HCT116 (cell line): Measurements from ENCODE around the gene IL17RE. TPM values are rescaled to one million over a fixed set of nuclear protein-coding genes. Genes with fewer than 3 reads are reported as not detected.

ENCODE experiments used
- ATAC-seq: fragments of 200-7000 bp; cut with Tn5 transposase; 2 replicates; pipeline ENCODE4 v1.9.1; 2020; ENCODE audit warnings: mild to moderate bottlenecking, moderate library complexity
- BruUV-seq: library from RNA; stranded (reverse); fragments of 400-500 nt; replicated peaks from 2 replicates; lab custom pipeline; 2021; lab: Mats Ljungman, UMichigan
- CTCF ChIA-PET: fragments of 300-600 bp; sonication (Branson Sonifier 250); formaldehyde crosslinking; loops from one replicate; lab custom pipeline; 2021; ENCODE audit warnings: antibody characterized with exemption; lab: Charles Lee
- POLR2A ChIA-PET: fragments of 300-600, 350-600 bp; sonication (Branson Sonifier 250); formaldehyde crosslinking; loops from one replicate; lab custom pipeline; 2021; ENCODE audit warnings: antibody characterized with exemption; lab: Charles Lee
- RAD21 ChIA-PET, 2 experiments: fragments of 300-600 bp; sonication (Branson Sonifier 250); formaldehyde crosslinking; loops; one replicate each; lab custom pipeline; 2023; ENCODE audit warnings: low total read pairs in 2 of 2; ENCODE audit not compliant: uncharacterized antibody in 2 of 2, unreplicated experiment in 2 of 2, low non-redundant PET in 1 of 2; lab: Charles Lee
- DNase-seq: peaks from one replicate; pipeline ENCODE4 v3.0.0-alpha.2; 2010; ENCODE audit warnings: low read depth, low spot score
- H2AFZ ChIP-seq: fragments of 200-600 bp; shearing (Covaris generic), sonication (generic); 2 replicates; pipeline ENCODE4 v1.6.1; 2017; ENCODE audit warnings: low read depth, mixed run types, mixed read lengths, antibody characterized with exemption, low read length; ENCODE audit not compliant: poor library complexity, severe bottlenecking
- H3K27ac ChIP-seq: 2 replicates; pipeline ENCODE4 v1.5.1; 2012; ENCODE audit warnings: low read depth, low read length
- H3K27me3 ChIP-seq: fragments of 200-600 bp; sonication (generic); 2 replicates; pipeline ENCODE4 v1.6.1; 2016; ENCODE audit warnings: mixed run types, low read length, mixed read lengths; ENCODE audit not compliant: insufficient read depth
- H3K36me3 ChIP-seq, 2 experiments: fragments of 200-500 bp in 1 of 2; fragments of 200-600 bp in 1 of 2; sonication (Bioruptor generic) in 1 of 2; sonication (generic) in 1 of 2; 2 replicates each; pipeline versions ENCODE4 v1.5.1 to v1.6.1; 2014 to 2016; ENCODE audit warnings: low read length in 2 of 2, inconsistent platforms in 1 of 2, mixed read lengths in 1 of 2, mixed run types in 1 of 2; ENCODE audit not compliant: insufficient read depth in 2 of 2, control insufficient read depth in 1 of 2
- H3K4me1 ChIP-seq, 2 experiments: fragments of 200-600 bp in 1 of 2; sonication (generic) in 1 of 2; 2 replicates each; pipeline versions ENCODE4 v1.5.1 to v1.6.1; 2012 to 2017; ENCODE audit warnings: low read length in 2 of 2, inconsistent platforms in 1 of 2, mild to moderate bottlenecking in 1 of 2, mixed read lengths in 1 of 2, mixed run types in 1 of 2, moderate library complexity in 1 of 2; ENCODE audit not compliant: insufficient read depth in 2 of 2, control insufficient read depth in 1 of 2
- H3K4me2 ChIP-seq: fragments of 200-600 bp; sonication (generic); 2 replicates; pipeline ENCODE4 v1.6.1; 2017; ENCODE audit warnings: mixed run types, low read length, mixed read lengths
- H3K4me3 ChIP-seq, 2 experiments: fragments of 200-600 bp in 1 of 2; sonication (generic) in 1 of 2; replicated peaks in 1 of 2; 2 replicates each; pipeline ENCODE4 v1.5.1; 2011 to 2016; ENCODE audit warnings: low read length in 2 of 2, control low read depth in 1 of 2, low read depth in 1 of 2, mild to moderate bottlenecking in 1 of 2, mixed read lengths in 1 of 2, mixed run types in 1 of 2
- H3K79me2 ChIP-seq: fragments of 200-600 bp; sonication (generic); 2 replicates; pipeline ENCODE4 v1.6.1; 2017; ENCODE audit warnings: mild to moderate bottlenecking, mixed run types, low read length, moderate library complexity, mixed read lengths; ENCODE audit not compliant: insufficient read depth
- H3K9ac ChIP-seq: fragments of 200-600 bp; sonication (generic); 2 replicates; pipeline ENCODE4 v1.6.1; 2016; ENCODE audit warnings: low read length, mixed read lengths
- H3K9me2 ChIP-seq: fragments of 200-600 bp; sonication (generic), shearing (Covaris generic); 2 replicates; pipeline ENCODE4 v1.6.1; 2017; ENCODE audit warnings: mixed run types, mild to moderate bottlenecking, moderate library complexity; ENCODE audit not compliant: insufficient read depth
- H3K9me3 ChIP-seq, 2 experiments: fragments of 200-500 bp in 1 of 2; fragments of 200-600 bp in 1 of 2; sonication (Bioruptor generic) in 1 of 2; sonication (generic) in 1 of 2; 2 replicates each; pipeline ENCODE4 v1.6.1; 2014 to 2017; ENCODE audit warnings: low read length in 2 of 2, mixed read lengths in 2 of 2, inconsistent platforms in 1 of 2, low read depth in 1 of 2, mild to moderate bottlenecking in 1 of 2, mixed run types in 1 of 2, moderate library complexity in 1 of 2; ENCODE audit not compliant: control insufficient read depth in 1 of 2, insufficient read depth in 1 of 2
- H4K20me1 ChIP-seq: fragments of 200-600 bp; sonication (generic), shearing (Covaris generic); 2 replicates; pipeline ENCODE4 v1.6.1; 2017; ENCODE audit warnings: mixed run types, mild to moderate bottlenecking, moderate library complexity; ENCODE audit not compliant: insufficient read depth
- CEBPB ChIP-seq: IDR thresholded peaks from 2 replicates; pipeline ENCODE4 v1.6.1; 2012; ENCODE audit warnings: low read depth
- CTCF ChIP-seq, 3 experiments: fragments of 200-600 bp in 1 of 3; sonication (generic) in 1 of 3; IDR thresholded peaks in 2 of 3; conservative IDR thresholded peaks in 1 of 3; 2 replicates each; pipeline ENCODE4 v1.5.1; 2012 to 2017; ENCODE audit warnings: low read depth in 2 of 3, low read length in 2 of 3, antibody characterized with exemption in 1 of 3, borderline replicate concordance in 1 of 3, control low read depth in 1 of 3, mild to moderate bottlenecking in 1 of 3, mixed read lengths in 1 of 3, mixed run types in 1 of 3, moderate library complexity in 1 of 3; ENCODE audit not compliant: insufficient read depth in 1 of 3
- ELF1 ChIP-seq: IDR thresholded peaks from 2 replicates; pipeline ENCODE4 v1.6.1; 2012; ENCODE audit warnings: low read depth, borderline replicate concordance
- JUND ChIP-seq: IDR thresholded peaks from 2 replicates; pipeline ENCODE4 v1.6.1; 2012
- POLR2AphosphoS5 ChIP-seq: IDR thresholded peaks from 2 replicates; pipeline ENCODE4 v1.6.1; 2011; ENCODE audit warnings: mild to moderate bottlenecking, low read depth, low read length, moderate library complexity
- REST ChIP-seq: IDR thresholded peaks from 2 replicates; pipeline ENCODE4 v1.6.1; 2012; ENCODE audit warnings: low read depth
- SIN3A ChIP-seq: IDR thresholded peaks from 2 replicates; pipeline ENCODE4 v1.6.1; 2012; ENCODE audit warnings: low read depth
- SP1 ChIP-seq: IDR thresholded peaks from 2 replicates; pipeline ENCODE4 v1.6.1; 2012; ENCODE audit warnings: low read depth
- ZFX ChIP-seq: fragments of 450-650 bp; IDR thresholded peaks from 2 replicates; pipeline ENCODE4 v1.6.1; 2017
- intact Hi-C: fragments of 100-400 bp; cut with micrococcal nuclease; formaldehyde crosslinking; loops from 2 replicates; pipeline ENCODE4 v1.10.0; 2022
- total RNA-seq: library from RNA; stranded (reverse); gene quantifications from one replicate; pipeline ENCODE4 v1.2.1, GENCODE V29; 2021; ENCODE audit not compliant: unreplicated experiment
- TF ChIP-seq, protein P1 (sequence below): IDR thresholded peaks from 2 replicates; pipeline ENCODE4 v1.6.1; 2012

Gene IL17RE
- total RNA-seq, 1 experiment from 2014 or later, result 14.3 TPM

DNA sequence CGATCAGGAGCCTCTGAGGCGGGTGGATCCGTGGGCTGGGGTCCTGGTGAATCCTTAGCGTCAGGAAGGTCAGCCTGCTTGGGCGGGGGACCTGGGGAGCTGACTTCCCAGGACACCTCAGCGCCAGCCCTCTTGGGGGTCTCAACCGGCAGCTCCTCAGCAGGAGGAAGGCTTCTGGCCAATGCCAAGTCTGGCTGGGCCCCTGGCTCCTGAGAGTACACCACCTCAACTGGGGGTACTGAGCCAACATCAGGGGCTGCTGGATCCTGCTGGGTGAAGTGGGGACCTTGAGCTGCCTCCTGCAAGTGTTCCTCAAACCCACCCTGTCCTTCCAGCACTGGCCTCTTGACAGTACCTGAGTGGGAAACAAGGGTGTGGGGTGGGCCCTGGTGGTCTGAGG, 46.5 kb downstream of the IL17RE start:
- no peak for ATAC-seq
- H3K9ac ChIP-seq, result no peak overlapping the region
- H3K79me2 ChIP-seq, result peaks cover 6% of the 10 kb centered on the region; the same call in 1 of the 2 replicates
- intact Hi-C loops, result loop anchor here (5.0 to 10.0 kb wide), 3 partner anchors 232 to 447 kb away; no protein-coding TSS in a partner anchor
- no TSS peak for BruUV-seq
- peaks cover 7 to 28% of the 10 kb centered on the region in 2 experiments; a peak in 3 of 4 replicates for H3K4me1 ChIP-seq
- H3K4me2 ChIP-seq, result no peak overlapping the region
- H3K4me3 ChIP-seq, result no peak overlapping the region
- POLR2A ChIA-PET, result no interaction called here
- CTCF ChIA-PET, result no interaction called here
- no peaks in the 10 kb centered on the region for H3K9me2 ChIP-seq
- no peaks in the 10 kb centered on the region for H3K9me3 ChIP-seq
- peaks cover 0 to 6% of the 10 kb centered on the region in 2 experiments; a peak in 1 of 4 replicates for H3K36me3 ChIP-seq
- no peak for DNase-seq
- H3K27me3 ChIP-seq, result no peaks in the 10 kb centered on the region
- H4K20me1 ChIP-seq, result no peaks in the 10 kb centered on the region
- H2AFZ ChIP-seq, result no peak overlapping the region
- RAD21 ChIA-PET, result no interaction called here
- TF ChIP-seq CTCF (IDR thresholded peaks at IDR 0.05 in 2 of 3, conservative IDR thresholded peaks at IDR 0.05 in 1 of 3; ENCODE audit: borderline replicate concordance in 1 of 3, insufficient read depth in 1 of 3, low read depth in 2 of 3, low read length in 2 of 3) (no peak), CEBPB (no peak), JUND (no peak), REST (no peak), ZFX (no peak), SIN3A (no peak), POLR2AphosphoS5 (no peak), ELF1 (no peak), SP1 (no peak)
- TF ChIP-seq, protein P1, sequence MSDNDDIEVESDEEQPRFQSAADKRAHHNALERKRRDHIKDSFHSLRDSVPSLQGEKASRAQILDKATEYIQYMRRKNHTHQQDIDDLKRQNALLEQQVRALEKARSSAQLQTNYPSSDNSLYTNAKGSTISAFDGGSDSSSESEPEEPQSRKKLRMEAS, result no peak
- no peak overlapping the region for H3K27ac ChIP-seq
